Superior temporal gyrus (tissue), 1 donor: ENCODE results near the gene STK32B.
"Not testable (repeated sequence)": the region's sequence is repeated elsewhere in the genome, so short reads cannot be mapped to it uniquely, and the experiment has no call there.

Source experiments
- DNase-seq: peaks from one replicate; pipeline ENCODE4 v3.0.0-alpha.2; 2016; ENCODE audit errors: extremely low spot score

Gene STK32B

GRCh38 chr4:5260121-5260520, 208.8 kb downstream of the STK32B start:
- DNase-seq = no peak

- no peak for DNase-seq
Observed at GRCh38 chr4:5261866-5262265, 210.6 kb downstream of the STK32B start.

- no peak for DNase-seq
Observed at GRCh38 chr4:5266991-5267390, 215.7 kb downstream of the STK32B start.

- DNase-seq = no peak
Observed at GRCh38 chr4:5267408-5267807, 216.1 kb downstream of the STK32B start.

- DNase-seq = no peak
Observed at GRCh38 chr4:5276475-5277075, 225.3 kb downstream of the STK32B start.

- DNase-seq = no peak
Observed at GRCh38 chr4:5277079-5277478, 225.8 kb downstream of the STK32B start.

- no peak for DNase-seq
Observed at GRCh38 chr4:5278213-5278612, 226.9 kb downstream of the STK32B start.

- not testable (repeated sequence) for DNase-seq
Observed at GRCh38 chr4:5280069-5280468, 228.8 kb downstream of the STK32B start.

- DNase-seq = no peak
Observed at GRCh38 chr4:5280828-5281227, 229.5 kb downstream of the STK32B start.

- no peak for DNase-seq
Observed at GRCh38 chr4:5283837-5284236, 232.6 kb downstream of the STK32B start.

GRCh38 chr4:5284517-5284916, 233.2 kb downstream of the STK32B start:
- DNase-seq = no peak

- no peak for DNase-seq
Observed at GRCh38 chr4:5292101-5292500, 240.8 kb downstream of the STK32B start.

- DNase-seq = not testable (repeated sequence)
Observed at GRCh38 chr4:5298000-5298787, 246.9 kb downstream of the STK32B start.

- no peak for DNase-seq
Observed at GRCh38 chr4:5300283-5300682, 249.0 kb downstream of the STK32B start.

GRCh38 chr4:5307928-5308327, 256.6 kb downstream of the STK32B start:
- DNase-seq = no peak

GRCh38 chr4:5322321-5322720, 271.0 kb downstream of the STK32B start:
- DNase-seq = no peak

GRCh38 chr4:5330339-5330989, 279.2 kb downstream of the STK32B start:
- DNase-seq = no peak

GRCh38 chr4:5337731-5338130, 286.5 kb downstream of the STK32B start:
- no peak for DNase-seq

GRCh38 chr4:5338531-5338930, 287.3 kb downstream of the STK32B start:
- no peak for DNase-seq

GRCh38 chr4:5340991-5341451, 289.7 kb downstream of the STK32B start:
- no peak for DNase-seq

GRCh38 chr4:5341526-5341925, 290.2 kb downstream of the STK32B start:
- DNase-seq = no peak

GRCh38 chr4:5355846-5356245, 304.6 kb downstream of the STK32B start:
- DNase-seq = no peak

GRCh38 chr4:5357870-5358269, 306.6 kb downstream of the STK32B start:
- DNase-seq = no peak
